ENCODE measurements around the gene ARRDC3.

DNA sequence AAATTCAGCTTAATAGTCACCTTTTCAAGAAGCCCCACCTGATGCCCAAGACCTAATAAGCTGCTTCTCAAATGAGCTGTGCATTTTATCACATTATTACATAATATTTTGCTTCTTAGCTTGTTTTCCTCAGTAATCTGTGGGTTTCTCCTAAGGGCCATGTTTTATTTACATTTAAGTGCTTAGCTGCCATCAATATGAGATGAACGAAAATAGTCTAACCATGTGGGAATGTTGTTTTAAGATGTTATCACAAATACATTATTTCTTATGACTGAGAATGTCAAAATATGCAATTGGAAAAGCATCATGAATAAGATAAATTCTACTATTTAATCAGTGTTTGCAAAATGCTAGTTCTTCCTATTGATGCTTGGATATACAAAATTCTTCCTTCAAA is 10.1 kb downstream of the ARRDC3 start:
- TF ChIP-seq ZNF530 (tag by site-specific recombination; IDR thresholded peaks at IDR 0.05; ENCODE audit: low read depth) (no peak), ZNF416 (tag by site-specific recombination; IDR thresholded peaks at IDR 0.05) (no peak), CTCF (tag by site-specific recombination; IDR thresholded peaks at IDR 0.05) (no peak), ZNF558 (tag by site-specific recombination; IDR thresholded peaks at IDR 0.05) (no peak), ZNF354C (tag by site-specific recombination; IDR thresholded peaks at IDR 0.05; ENCODE audit: borderline replicate concordance, low read depth) (no peak), ZNF580 (tag by site-specific recombination; IDR thresholded peaks at IDR 0.05) (no peak), ZNF785 (tag by site-specific recombination; IDR thresholded peaks at IDR 0.05) (no peak), TCF7L2 (IDR thresholded peaks at IDR 0.05; ENCODE audit: borderline replicate concordance, low read depth, low read length) (no peak), MYNN (tag by site-specific recombination; IDR thresholded peaks at IDR 0.05; ENCODE audit: borderline replicate concordance) (no peak), ZNF792 (tag by site-specific recombination; IDR thresholded peaks at IDR 0.05) (no peak), ZBTB49 (tag by site-specific recombination; IDR thresholded peaks at IDR 0.05; ENCODE audit: low read depth) (no peak), GFI1B (tag by site-specific recombination; IDR thresholded peaks at IDR 0.05) (no peak)
- TF ChIP-seq, protein P1, sequence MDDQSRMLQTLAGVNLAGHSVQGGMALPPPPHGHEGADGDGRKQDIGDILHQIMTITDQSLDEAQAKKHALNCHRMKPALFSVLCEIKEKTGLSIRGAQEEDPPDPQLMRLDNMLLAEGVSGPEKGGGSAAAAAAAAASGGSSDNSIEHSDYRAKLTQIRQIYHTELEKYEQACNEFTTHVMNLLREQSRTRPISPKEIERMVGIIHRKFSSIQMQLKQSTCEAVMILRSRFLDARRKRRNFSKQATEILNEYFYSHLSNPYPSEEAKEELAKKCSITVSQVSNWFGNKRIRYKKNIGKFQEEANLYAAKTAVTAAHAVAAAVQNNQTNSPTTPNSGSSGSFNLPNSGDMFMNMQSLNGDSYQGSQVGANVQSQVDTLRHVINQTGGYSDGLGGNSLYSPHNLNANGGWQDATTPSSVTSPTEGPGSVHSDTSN (CRISPR knock-in tag; IDR thresholded peaks at IDR 0.05): no peak

Data from HEK293 (cell line).